SK-N-SH treated with all-trans-retinoic acid at 6 μM for 48 hours (cell line): Measurements from ENCODE around the gene KERA.

Experiments used
- PPARA ChIP-seq: fragments of 250-450 bp; sonication (Bioruptor Pico); IDR thresholded peaks from 2 replicates; pipeline ENCODE4 v1.5.0; 2020; ENCODE audit warnings: mild to moderate bottlenecking, borderline replicate concordance
- RARB ChIP-seq: fragments of 250-450 bp; sonication (Bioruptor Pico); IDR thresholded peaks from 2 replicates; pipeline ENCODE4 v1.8.0; 2021; ENCODE audit warnings: mild to moderate bottlenecking, moderate library complexity
- ZC3H10 ChIP-seq: fragments of 250-450 bp; sonication (Bioruptor Pico); IDR thresholded peaks from 2 replicates; pipeline ENCODE4 v1.5.1; 2021; ENCODE audit warnings: mild to moderate bottlenecking, moderate library complexity

- TF ChIP-seq ZC3H10: no peak
- TF ChIP-seq PPARA: no peak
- TF ChIP-seq RARB: no peak
These were observed 50.1 kb downstream of the KERA start for GRCh38 chr12:91007531-91008290.
